ENCODE data around the gene LRRC17. TPM values are rescaled to one million over a fixed set of nuclear protein-coding genes. Genes with fewer than 3 reads are reported as not detected.

The LRRC17 gene
- total and polyA plus RNA-seq, 9 of the 15 experiments (the other 6 are each of a cell fraction or from before 2014, with no cell fraction given), result 0.03 to 0.18 (median 0.12) TPM; not detected in 5

DNA sequence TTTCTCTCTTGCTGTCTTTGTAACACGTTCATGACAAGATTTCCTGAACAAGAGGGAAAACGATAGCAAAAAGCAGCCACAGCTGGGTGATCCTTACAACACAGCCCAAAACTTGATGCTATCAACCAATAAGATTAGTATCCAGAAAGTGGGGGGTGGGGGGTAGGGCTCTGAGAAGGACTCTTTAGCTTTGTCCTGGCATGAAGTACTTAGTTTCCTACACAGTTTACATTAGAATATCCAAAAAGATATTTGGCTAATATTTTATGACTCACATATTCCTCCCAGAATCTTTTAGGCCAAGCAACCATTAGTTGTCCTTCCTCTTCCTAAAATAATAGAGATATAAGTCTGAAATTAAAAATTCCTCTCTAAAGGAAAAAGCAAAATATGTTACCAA lies 22.9 kb upstream of the LRRC17 start:
- in situ Hi-C loops (cut with MboI) (no loop called here), intact Hi-C loops (cut with micrococcal nuclease) (no loop called here)
- TF ChIP-seq NONO (IDR thresholded peaks at IDR 0.05; ENCODE audit: low read depth in 2 of 2, low read length in 1 of 2) (no peak), ERF (CRISPR knock-in tag; IDR thresholded peaks at IDR 0.05) (no peak), IRF9 (tag; IDR thresholded peaks at IDR 0.05) (no peak), SAFB2 (IDR thresholded peaks at IDR 0.05; ENCODE audit: borderline replicate concordance, low read depth, low read length, severe bottlenecking) (no peak), SIN3B (IDR thresholded peaks at IDR 0.05; ENCODE audit: low read depth) (no peak), ZFP30 (CRISPR knock-in tag; IDR thresholded peaks at IDR 0.05; ENCODE audit: borderline replicate concordance) (no peak), CBX8 (IDR thresholded peaks at IDR 0.05; ENCODE audit: borderline replicate concordance, extremely low read depth, low read depth, low read length, poor library complexity, severe bottlenecking) (no peak), ZSCAN32 (CRISPR knock-in tag; IDR thresholded peaks at IDR 0.05) (no peak), SMAD3 (CRISPR knock-in tag; conservative IDR thresholded peaks at IDR 0.05) (no peak)
- TF ChIP-seq, protein P1, sequence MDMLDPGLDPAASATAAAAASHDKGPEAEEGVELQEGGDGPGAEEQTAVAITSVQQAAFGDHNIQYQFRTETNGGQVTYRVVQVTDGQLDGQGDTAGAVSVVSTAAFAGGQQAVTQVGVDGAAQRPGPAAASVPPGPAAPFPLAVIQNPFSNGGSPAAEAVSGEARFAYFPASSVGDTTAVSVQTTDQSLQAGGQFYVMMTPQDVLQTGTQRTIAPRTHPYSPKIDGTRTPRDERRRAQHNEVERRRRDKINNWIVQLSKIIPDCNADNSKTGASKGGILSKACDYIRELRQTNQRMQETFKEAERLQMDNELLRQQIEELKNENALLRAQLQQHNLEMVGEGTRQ (CRISPR knock-in tag; IDR thresholded peaks at IDR 0.05), result no peak
- no peak for FAIRE-seq
- DNase-seq (ENCODE audit: extremely low read depth in 1 of 4, low spot score in 3 of 4), result no peak
- no peaks in the 10 kb centered on the region for H3K9me1 ChIP-seq (ENCODE audit: control insufficient read depth, insufficient read depth, low read length)
- no peak for ATAC-seq
- peaks cover 3 to 29% of the 10 kb centered on the region in 2 experiments; a peak in 4 of 5 replicates for H3K4me1 ChIP-seq (replicated peaks in 1 of 2; ENCODE audit: control insufficient read depth in 2 of 2, insufficient read depth in 2 of 2, low read length in 2 of 2)
- no TSS peak for BruUV-seq (replicated peaks)
- 59% methylated on average over 2 of the region's 2 CpGs for WGBS (ENCODE audit: insufficient coverage, low coverage, missing lambda C conversion rate)
- no peaks in the 10 kb centered on the region for H4K20me1 ChIP-seq (replicated peaks; ENCODE audit: control insufficient read depth, insufficient read depth, low read length)
- CTCF ChIA-PET (ENCODE audit: low intra/inter-chr PET ratio), result no interaction called here
- POLR2A ChIA-PET, result interaction anchor here (0.8 to 2.0 kb wide), 4 partner anchors 9 to 15 kb away, joined by 3 to 8 read pairs (median 6); no protein-coding TSS in a partner anchor
- H3K4me2 ChIP-seq (ENCODE audit: insufficient read depth, low read length), result no peak overlapping the region
- H3K4me3 ChIP-seq, result no peak overlapping the region
- H2AFZ ChIP-seq (ENCODE audit: low read depth, low read length), result no peak overlapping the region
- H3K27me3 ChIP-seq (ENCODE audit: control insufficient read depth in 2 of 2, insufficient read depth in 2 of 2, low read length in 2 of 2), result no peaks in the 10 kb centered on the region
- no peak overlapping the region for H3K27ac ChIP-seq (ENCODE audit: extremely low read depth, low read depth, low read length)
- H3K79me2 ChIP-seq (ENCODE audit: control insufficient read depth, insufficient read depth, low read length), result no peaks in the 10 kb centered on the region
- H3K9ac ChIP-seq (ENCODE audit: insufficient read depth in 1 of 2, low read depth in 2 of 2, low read length in 2 of 2), result no peak overlapping the region
- peaks cover 9% of the 10 kb centered on the region for H3K36me3 ChIP-seq (ENCODE audit: control insufficient read depth, insufficient read depth, low read length)
- no peaks in the 10 kb centered on the region for H3K9me3 ChIP-seq (replicated peaks; ENCODE audit: control insufficient read depth, insufficient read depth, low read depth, low read length)
